H1 (cell line): ENCODE data around the gene PXN. TPM values are rescaled to one million over a fixed set of nuclear protein-coding genes. Genes with fewer than 3 reads are reported as not detected.

Experiments
- CTCF ChIA-PET: fragments of 300-600 bp; sonication (Branson Sonifier 250); formaldehyde crosslinking; loops from one replicate; lab custom pipeline; 2021; ENCODE audit not compliant: partially characterized antibody; lab: Charles Lee
- POLR2A ChIA-PET: fragments of 300-600 bp; sonication (Branson Sonifier 250); formaldehyde crosslinking; loops from one replicate; lab custom pipeline; 2021; ENCODE audit warnings: inconsistent platforms; ENCODE audit not compliant: partially characterized antibody; lab: Charles Lee
- DNase-seq, 2 experiments: peaks; one replicate each; pipeline versions ENCODE4 v3.0.0 to v3.0.0-alpha.2; 2010 to 2022; ENCODE audit warnings: low spot score in 2 of 2, low read depth in 1 of 2, mixed read lengths in 1 of 2
- FAIRE-seq: peaks from 2 replicates; lab custom pipeline; 2011; peaks lifted over from hg19 to GRCh38; lab: Jason Lieb, UNC
- H2AFZ ChIP-seq: 2 replicates; pipeline ENCODE4 v1.8.1; 2012; ENCODE audit warnings: low read length, inconsistent platforms
- H2AK5ac ChIP-seq: 2 replicates; pipeline ENCODE4 v1.6.1; 2013; ENCODE audit warnings: low read depth, low read length
- H2BK120ac ChIP-seq: replicated peaks from 2 replicates; pipeline ENCODE3; 2013; ENCODE audit warnings: low read depth, low read length, inconsistent platforms
- H2BK12ac ChIP-seq: 2 replicates; pipeline ENCODE4 v1.6.1; 2013; ENCODE audit warnings: low read depth, low read length
- H2BK15ac ChIP-seq: 2 replicates; pipeline ENCODE4 v1.6.1; 2013; ENCODE audit warnings: low read length
- H2BK20ac ChIP-seq: 2 replicates; pipeline ENCODE4 v1.6.1; 2013; ENCODE audit warnings: low read length
- H2BK5ac ChIP-seq: 2 replicates; pipeline ENCODE4 v1.6.1; 2013; ENCODE audit warnings: low read depth, low read length
- H3K14ac ChIP-seq: 2 replicates; pipeline ENCODE4 v1.6.1; 2013; ENCODE audit warnings: inconsistent platforms; ENCODE audit not compliant: insufficient read length
- H3K18ac ChIP-seq: 2 replicates; pipeline ENCODE4 v1.6.1; 2013; ENCODE audit warnings: low read length; ENCODE audit errors: extremely low read depth
- H3K23ac ChIP-seq: 2 replicates; pipeline ENCODE4 v1.6.1; 2013; ENCODE audit warnings: inconsistent platforms; ENCODE audit not compliant: insufficient read length
- H3K23me2 ChIP-seq: 2 replicates; pipeline ENCODE4 v1.6.1; 2013; ENCODE audit warnings: low read depth, low read length
- H3K27ac ChIP-seq: 2 replicates; pipeline ENCODE4 v1.6.1; 2011; ENCODE audit warnings: low read depth, low read length, inconsistent platforms
- H3K27me3 ChIP-seq, 4 experiments: replicated peaks in 1 of 4; 1 replicate in 1 of 4; 2 replicates in 3 of 4; pipeline versions ENCODE4 v1.6.1 to v1.8.1; 2011 to 2013; ENCODE audit warnings: low read length in 3 of 4, mild to moderate bottlenecking in 3 of 4, inconsistent platforms in 2 of 4, mixed read lengths in 2 of 4, moderate library complexity in 1 of 4; ENCODE audit not compliant: control insufficient read depth in 3 of 4, insufficient read depth in 3 of 4; ENCODE audit errors: extremely low read depth in 1 of 4
- H3K36me3 ChIP-seq, 4 experiments: 2 replicates each; pipeline versions ENCODE4 v1.6.1 to v1.8.1; 2011 to 2013; ENCODE audit warnings: mild to moderate bottlenecking in 4 of 4, low read length in 3 of 4, moderate library complexity in 2 of 4, control low read depth in 1 of 4, inconsistent platforms in 1 of 4; ENCODE audit not compliant: insufficient read depth in 4 of 4, control insufficient read depth in 2 of 4
- H3K4ac ChIP-seq: replicated peaks from 2 replicates; pipeline ENCODE3; 2013; ENCODE audit warnings: low read length, low read depth, mixed read lengths, inconsistent platforms; ENCODE audit not compliant: insufficient read length
- H3K4me1 ChIP-seq, 4 experiments: replicated peaks in 1 of 4; 1 replicate in 1 of 4; 2 replicates in 3 of 4; pipeline versions ENCODE4 v1.6.1 to v1.8.1; 2011 to 2013; ENCODE audit warnings: low read length in 3 of 4, inconsistent platforms in 2 of 4, mixed read lengths in 1 of 4; ENCODE audit not compliant: insufficient read depth in 4 of 4, control insufficient read depth in 3 of 4
- H3K4me2 ChIP-seq, 2 experiments: 2 replicates each; pipeline versions ENCODE4 v1.6.1 to v1.8.1; 2011 to 2013; ENCODE audit warnings: low read depth in 2 of 2, low read length in 2 of 2, control low read depth in 1 of 2, inconsistent platforms in 1 of 2, mild to moderate bottlenecking in 1 of 2; ENCODE audit not compliant: insufficient read depth in 1 of 2
- H3K4me3 ChIP-seq, 4 experiments: fragments of 200-600, 300-600 bp in 1 of 4; sonication (generic), shearing (Covaris generic), sonication (Bioruptor Twin) in 1 of 4; 2 replicates each; pipeline versions ENCODE4 v1.5.1 to v1.8.1; 2011 to 2016; ENCODE audit warnings: low read length in 4 of 4, low read depth in 3 of 4, control low read depth in 2 of 4, inconsistent platforms in 2 of 4, mild to moderate bottlenecking in 2 of 4, mixed read lengths in 1 of 4, moderate library complexity in 1 of 4; ENCODE audit not compliant: insufficient read depth in 2 of 4; ENCODE audit errors: extremely low read depth in 1 of 4
- H3K56ac ChIP-seq: replicated peaks from 2 replicates; pipeline ENCODE3; 2013; ENCODE audit warnings: low read depth, mild to moderate bottlenecking, mixed read lengths, low read length, inconsistent platforms; ENCODE audit not compliant: insufficient read length
- H3K79me1 ChIP-seq: 2 replicates; pipeline ENCODE4 v1.6.1; 2013; ENCODE audit warnings: low read depth, low read length, control low read depth
- H3K79me2 ChIP-seq, 2 experiments: 2 replicates each; pipeline versions ENCODE4 v1.6.1 to v1.8.1; 2012 to 2013; ENCODE audit warnings: low read length in 2 of 2, mild to moderate bottlenecking in 2 of 2, inconsistent platforms in 1 of 2; ENCODE audit not compliant: insufficient read depth in 2 of 2, control insufficient read depth in 1 of 2
- H3K9ac ChIP-seq, 4 experiments: replicated peaks in 1 of 4; 1 replicate in 1 of 4; 2 replicates in 3 of 4; pipeline versions ENCODE4 v1.6.1 to v1.8.1; 2011 to 2013; ENCODE audit warnings: low read depth in 3 of 4, low read length in 3 of 4, control low read depth in 2 of 4, mild to moderate bottlenecking in 2 of 4, moderate library complexity in 2 of 4, inconsistent platforms in 1 of 4; ENCODE audit errors: extremely low read depth in 1 of 4
- H3K9me3 ChIP-seq, 2 experiments: 2 replicates each; pipeline versions ENCODE4 v1.6.1 to v1.8.1; 2012 to 2013; ENCODE audit warnings: mild to moderate bottlenecking in 2 of 2, moderate library complexity in 2 of 2, control low read depth in 1 of 2, inconsistent platforms in 1 of 2, low read depth in 1 of 2, low read length in 1 of 2, mixed read lengths in 1 of 2; ENCODE audit not compliant: insufficient read depth in 2 of 2
- H4K20me1 ChIP-seq, 2 experiments: replicated peaks in 1 of 2; 2 replicates each; pipeline versions ENCODE3 to v1.8.1; 2011 to 2013; ENCODE audit warnings: inconsistent platforms in 2 of 2, low read length in 2 of 2, mild to moderate bottlenecking in 1 of 2; ENCODE audit not compliant: insufficient read depth in 2 of 2, control insufficient read depth in 1 of 2
- H4K5ac ChIP-seq: 2 replicates; pipeline ENCODE4 v1.6.1; 2013; ENCODE audit warnings: low read length, low read depth, mixed read lengths, inconsistent platforms; ENCODE audit not compliant: insufficient read length
- H4K8ac ChIP-seq: 2 replicates; pipeline ENCODE4 v1.8.0; 2013; ENCODE audit warnings: mild to moderate bottlenecking, moderate library complexity, low read length, inconsistent platforms; ENCODE audit not compliant: insufficient read depth; ENCODE audit errors: extremely low read depth
- H4K91ac ChIP-seq: replicated peaks from 2 replicates; pipeline ENCODE3; 2013; ENCODE audit warnings: low read length, mixed read lengths, inconsistent platforms; ENCODE audit not compliant: insufficient read length
- CBX8 ChIP-seq: fragments of 300-800, 300-1000 bp; sonication (generic); IDR thresholded peaks from 2 replicates; pipeline ENCODE4 v1.7.1; 2016; ENCODE audit warnings: low read depth, low read length, borderline replicate concordance
- MAFK ChIP-seq: IDR thresholded peaks from 2 replicates; pipeline ENCODE4 v1.6.1; 2012; ENCODE audit warnings: low read depth, mild to moderate bottlenecking, improper control_type of control experiment, low read length
- SIRT6 ChIP-seq: IDR thresholded peaks from one replicate; pipeline ENCODE4 v1.7.1; 2012; ENCODE audit warnings: low read length, inconsistent platforms
- SP1 ChIP-seq: IDR thresholded peaks from 2 replicates; pipeline ENCODE4 v1.6.1; 2011; ENCODE audit warnings: low read depth, low read length
- SP2 ChIP-seq: IDR thresholded peaks from 2 replicates; pipeline ENCODE4 v1.6.1; 2012; ENCODE audit warnings: mild to moderate bottlenecking, low read length, inconsistent platforms
- SP4 ChIP-seq: IDR thresholded peaks from 2 replicates; pipeline ENCODE4 v1.6.1; 2012; ENCODE audit warnings: low read length, inconsistent platforms
- SUZ12 ChIP-seq: fragments of 200-600 bp; sonication (generic); IDR thresholded peaks from 2 replicates; pipeline ENCODE4 v1.6.1; 2012; ENCODE audit warnings: mild to moderate bottlenecking, inconsistent platforms, low read length, moderate library complexity, mixed read lengths
- WGBS, 2 experiments: shearing (Covaris generic) in 1 of 2; methylation state at CpG; one replicate each; pipeline versions ENCODE4 v1.1.6 to v1.1.7; 2013 to 2015; ENCODE audit warnings: low lambda C conversion rate in 2 of 2, mixed read lengths in 2 of 2, inconsistent platforms in 1 of 2, low coverage in 1 of 2, missing lambda C conversion rate in 1 of 2; ENCODE audit not compliant: insufficient replicate concordance in 2 of 2, insufficient coverage in 1 of 2, insufficient read length in 1 of 2; ENCODE audit errors: extremely low coverage in 1 of 2, missing lambda C conversion rate in 1 of 2; 5-methylcytosine and 5-hydroxymethylcytosine counted together
- polyA plus RNA-seq, 7 experiments: library from polyadenylated mRNA; depleted of rRNA in 3 of 7; stranded (reverse) in 5 of 7; unstranded in 2 of 7; fragments of >200 nt in 5 of 7; fragments of 200-250 nt in 2 of 7; gene quantifications; 1 replicate in 5 of 7; 2 replicates in 1 of 7; 4 replicates in 1 of 7; pipeline versions ENCODE4 v1.2.1 to v1.2.3, GENCODE V29; 2011 to 2013; ENCODE audit warnings: missing spikeins in 2 of 7, mixed read lengths in 2 of 7
- total RNA-seq: library from RNA; stranded (reverse); fragmentation: NEBNext Ultra II Directional; extraction: Animal tissue kit (Norgen Biotek cat#: 25700); gene quantifications from 2 replicates; pipeline ENCODE4 v1.2.1, GENCODE V29; 2021

PXN gene
- total and polyA plus RNA-seq, 2 of the 8 experiments (the other 6 are each of a cell fraction or from before 2014, with no cell fraction given), result 51.0 to 105 TPM

DNA sequence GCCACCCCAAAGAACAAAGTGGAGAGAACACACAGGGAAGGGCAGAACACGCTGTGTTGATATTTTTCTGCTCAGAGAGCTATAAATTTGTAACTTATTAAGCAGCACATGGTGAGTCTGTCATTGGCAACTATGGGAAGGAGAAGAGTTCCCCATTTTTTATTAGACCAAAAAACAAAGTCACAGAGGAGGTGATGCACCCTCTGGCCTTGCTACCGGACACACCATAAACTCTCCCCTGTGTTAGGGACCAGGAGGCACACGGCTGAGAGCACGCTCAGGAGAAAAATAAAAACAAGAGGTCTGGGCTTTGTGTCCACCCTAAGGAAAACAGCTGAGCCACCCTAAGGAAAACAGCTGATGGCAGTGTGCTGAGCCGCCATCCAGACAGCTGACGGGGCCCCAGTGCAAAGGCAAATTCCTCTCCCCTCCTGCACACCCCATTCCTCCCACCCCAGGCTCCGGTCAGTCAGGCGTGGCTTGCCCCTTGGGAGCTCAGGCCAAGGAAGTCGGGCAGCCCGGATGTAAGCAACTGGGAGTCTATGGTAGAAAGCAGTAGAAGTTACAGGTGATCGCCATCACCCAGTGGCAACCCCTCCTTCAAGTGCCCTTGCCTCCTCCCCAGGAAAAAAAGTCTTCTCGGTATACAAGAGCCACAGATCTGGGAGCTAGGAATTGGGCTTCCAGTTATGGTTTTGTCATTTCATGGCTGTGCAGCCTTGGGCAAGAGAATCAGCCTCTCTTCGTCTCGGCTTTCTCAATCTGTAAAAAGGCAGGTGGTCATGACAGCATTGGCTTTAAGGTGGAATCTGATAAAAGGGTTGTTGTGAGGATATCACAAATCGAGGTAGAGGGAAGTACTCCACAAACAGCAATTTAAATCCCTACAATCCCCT is 2.4 kb downstream of the PXN start:
- Histone ChIP-seq H2BK5ac (no peak overlapping the region; the same call in 1 of the 2 replicates), H2BK15ac (no peak overlapping the region), H3K18ac (no peak overlapping the region), H3K79me2 (peaks cover 35 to 71% of the 10 kb centered on the region in 2 experiments), H2AK5ac (no peak overlapping the region; the same call in 1 of the 2 replicates), H3K4me3 (peak overlapping the region in 1 of 4 experiments; percentile 85; a peak in 2 of 8 replicates), H3K56ac (no peak overlapping the region), H3K4ac (no peak overlapping the region), H3K23me2 (peaks cover 8% of the 10 kb centered on the region; the same call in 1 of the 2 replicates), H4K20me1 (peaks cover 8 to 18% of the 10 kb centered on the region in 2 experiments), H2AFZ (no peak overlapping the region), H3K27me3 (no peaks in the 10 kb centered on the region), H3K14ac (no peak overlapping the region), H4K8ac (no peak overlapping the region), H3K36me3 (no peaks in the 10 kb centered on the region), H3K23ac (no peak overlapping the region), H3K4me1 (peaks cover 17 to 33% (median 22%) of the 10 kb centered on the region in 4 experiments), H3K27ac (no peak overlapping the region), H3K79me1 (peaks cover 23% of the 10 kb centered on the region), H2BK20ac (no peak overlapping the region), H3K9me3 (no peaks in the 10 kb centered on the region), H3K4me2 (peak overlapping the region; percentile 92 to 96; a peak in 3 of 4 replicates), H4K5ac (no peak overlapping the region), H2BK12ac (0 out of 2 replicates have a peak overlapping the region, but pooled peaks have one; percentile 19), H3K9ac (no peak overlapping the region; a peak in 2 of 7 replicates), H4K91ac (no peak overlapping the region), H2BK120ac (no peak overlapping the region)
- FAIRE-seq, result no peak
- CTCF ChIA-PET, result interaction anchor here (1.0 to 34.8 kb wide), 8 partner anchors 12 to 167 kb away, joined by 3 to 930 read pairs (median 8); partner anchors contain the start of genes RNU4-2, RPLP0 and SIRT4
- DNase-seq, result no peak
- 89% methylated on average over 15 of the region's 15 CpGs; no CpG with 5 or more reads in 1 of the 2 experiments for WGBS, 2 experiments
- TF ChIP-seq SUZ12, result no peak
- TF ChIP-seq SP4, result no peak
- TF ChIP-seq CBX8, result no peak
- no peak for TF ChIP-seq SP1
- no peak for TF ChIP-seq MAFK
- TF ChIP-seq SIRT6, result no peak
- TF ChIP-seq SP2, result no peak
- POLR2A ChIA-PET, result interaction anchor here (0.7 to 88.3 kb wide), 4 partner anchors 4 to 161 kb away, joined by 3 to 4270 read pairs (median 2136); partner anchors contain the start of genes GCN1, PXN, RNU4-1 and RNU4-2
